LNCAP (cell line): ENCODE data around the gene MYO1E.

ENCODE experiments used
- TF ChIP-seq, protein P1 (sequence below): fragments of 450-650 bp; IDR thresholded peaks from 2 replicates; pipeline ENCODE4 v1.5.1; 2017; ENCODE audit warnings: mild to moderate bottlenecking

The MYO1E gene

DNA sequence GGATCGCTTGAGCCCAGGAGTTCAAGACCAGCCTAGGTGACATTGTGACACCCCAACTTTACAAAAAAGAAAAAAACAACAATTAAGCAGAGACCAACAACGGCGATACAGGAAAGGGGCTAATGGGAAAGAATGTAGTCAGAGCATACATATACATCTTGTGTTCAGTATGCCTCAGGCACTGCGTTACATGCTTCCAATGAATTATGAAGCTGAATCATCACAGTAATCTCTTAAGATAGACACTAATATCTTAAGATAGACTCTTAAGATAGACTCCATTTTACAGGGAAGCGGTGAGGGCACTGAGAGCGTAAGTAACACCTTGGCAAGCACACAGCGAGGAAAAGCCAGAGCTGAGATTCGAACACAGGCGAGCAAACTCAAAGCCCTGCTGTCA, 172.1 kb downstream of the MYO1E start:
- TF ChIP-seq, protein P1, sequence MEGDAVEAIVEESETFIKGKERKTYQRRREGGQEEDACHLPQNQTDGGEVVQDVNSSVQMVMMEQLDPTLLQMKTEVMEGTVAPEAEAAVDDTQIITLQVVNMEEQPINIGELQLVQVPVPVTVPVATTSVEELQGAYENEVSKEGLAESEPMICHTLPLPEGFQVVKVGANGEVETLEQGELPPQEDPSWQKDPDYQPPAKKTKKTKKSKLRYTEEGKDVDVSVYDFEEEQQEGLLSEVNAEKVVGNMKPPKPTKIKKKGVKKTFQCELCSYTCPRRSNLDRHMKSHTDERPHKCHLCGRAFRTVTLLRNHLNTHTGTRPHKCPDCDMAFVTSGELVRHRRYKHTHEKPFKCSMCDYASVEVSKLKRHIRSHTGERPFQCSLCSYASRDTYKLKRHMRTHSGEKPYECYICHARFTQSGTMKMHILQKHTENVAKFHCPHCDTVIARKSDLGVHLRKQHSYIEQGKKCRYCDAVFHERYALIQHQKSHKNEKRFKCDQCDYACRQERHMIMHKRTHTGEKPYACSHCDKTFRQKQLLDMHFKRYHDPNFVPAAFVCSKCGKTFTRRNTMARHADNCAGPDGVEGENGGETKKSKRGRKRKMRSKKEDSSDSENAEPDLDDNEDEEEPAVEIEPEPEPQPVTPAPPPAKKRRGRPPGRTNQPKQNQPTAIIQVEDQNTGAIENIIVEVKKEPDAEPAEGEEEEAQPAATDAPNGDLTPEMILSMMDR: no peak

DNA sequence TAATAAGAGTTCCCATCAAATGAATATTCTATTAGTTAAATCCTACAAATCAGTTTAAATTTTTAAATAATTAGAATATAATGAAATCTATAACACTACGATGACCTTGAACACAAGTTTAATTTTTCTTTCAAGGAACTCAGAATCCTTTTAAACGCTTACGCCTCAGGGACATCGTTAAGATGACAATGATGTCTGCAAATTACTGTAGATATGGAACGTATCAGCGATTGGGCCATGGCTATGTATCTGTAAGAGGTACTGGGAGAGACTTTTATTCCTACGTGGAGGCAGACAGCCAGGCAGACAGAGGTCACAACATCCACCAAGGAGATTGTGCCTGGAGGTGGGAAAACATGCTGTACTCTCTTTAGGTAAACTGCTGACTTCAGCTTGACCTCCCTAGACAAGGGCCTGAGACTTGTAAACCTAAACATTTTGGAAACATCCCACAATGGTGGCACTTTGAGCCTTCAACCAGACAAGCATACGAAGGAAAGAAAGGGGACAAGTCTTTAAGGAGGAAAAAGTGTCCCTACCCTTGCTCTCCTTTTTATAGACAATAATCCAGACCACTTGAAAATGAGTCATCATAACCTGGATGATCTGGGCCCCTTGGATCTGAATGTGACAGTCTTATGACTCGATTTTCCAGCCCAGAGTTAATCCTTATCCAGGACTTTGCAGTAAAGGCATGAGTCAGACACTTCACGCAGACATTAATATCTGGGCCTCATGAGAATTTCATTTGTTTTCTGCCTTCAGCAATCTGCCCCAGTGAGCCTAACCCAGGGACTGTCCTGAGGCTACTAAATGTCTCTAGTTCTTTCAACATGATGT, 172.8 kb downstream of the MYO1E start:
- TF ChIP-seq, protein P1: no peak

DNA sequence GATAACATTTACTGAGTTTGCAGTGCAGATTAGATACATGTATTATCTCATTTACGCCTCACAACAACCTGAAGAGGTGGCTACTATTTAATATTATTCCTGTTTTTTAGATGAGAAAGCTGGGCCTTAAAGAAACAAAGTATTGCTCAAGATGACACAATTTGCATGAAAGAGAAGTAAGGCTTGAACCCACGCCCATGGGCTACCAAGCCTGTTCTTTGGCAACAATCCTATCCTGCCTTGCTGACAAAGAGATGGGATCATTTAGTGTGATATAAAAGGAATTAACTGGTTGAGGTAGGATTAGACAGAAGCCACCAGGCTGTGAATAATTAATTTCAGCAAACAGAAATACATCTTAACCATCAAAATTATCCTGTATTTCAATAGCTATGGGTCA, 175.2 kb downstream of the MYO1E start:
- TF ChIP-seq, protein P1: no peak

DNA sequence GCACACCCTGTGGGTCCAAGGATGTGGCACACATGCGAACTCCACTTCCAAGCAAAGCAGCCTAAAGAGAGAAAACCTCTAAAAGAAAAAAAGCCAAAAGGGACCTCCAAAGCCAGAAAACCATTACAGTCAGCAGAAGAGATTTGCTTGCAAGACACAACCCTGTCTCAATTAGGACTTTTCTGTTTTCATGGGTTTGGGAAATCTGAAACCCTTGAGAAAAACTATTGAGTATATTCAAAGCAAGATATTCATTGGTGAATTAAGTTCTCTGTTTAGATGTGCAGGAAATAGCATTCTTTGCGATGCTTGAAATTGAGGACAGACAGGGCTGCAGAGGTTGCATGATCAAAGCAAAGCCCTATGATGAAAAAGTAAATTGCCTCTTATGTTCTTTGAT, 176.3 kb downstream of the MYO1E start:
- TF ChIP-seq, protein P1: no peak

DNA sequence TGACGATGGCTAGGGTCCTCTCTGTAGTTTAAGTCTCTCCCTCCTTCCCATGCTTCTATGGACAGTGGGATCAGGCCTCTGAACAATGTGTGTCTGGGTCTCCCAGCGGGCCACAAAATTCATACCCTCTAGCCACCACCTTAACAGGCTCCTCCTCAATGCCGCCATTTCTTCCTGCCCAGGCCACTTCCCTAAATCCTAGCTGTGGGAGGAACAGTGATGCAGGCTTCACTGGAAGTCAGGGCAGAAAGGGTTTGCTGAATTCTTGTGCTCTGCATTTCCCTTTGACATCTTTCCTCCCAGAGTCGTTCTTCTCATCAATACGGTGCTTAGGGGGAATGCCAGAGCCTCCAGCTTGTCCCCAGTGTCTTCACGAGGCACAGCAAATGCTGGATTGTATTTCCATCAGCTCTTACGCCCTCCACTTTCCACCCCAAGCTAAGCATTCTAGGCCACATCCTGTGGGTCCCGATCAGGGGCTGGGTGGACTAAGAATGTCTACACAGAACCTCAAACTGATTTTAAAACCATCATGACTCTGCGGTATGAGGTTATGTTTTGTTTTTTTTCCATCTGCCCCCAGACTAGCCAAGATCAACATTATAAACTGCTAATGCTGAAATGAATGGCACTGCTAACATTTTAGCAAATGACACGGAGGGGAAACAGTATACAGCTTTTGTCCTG, 177.9 kb downstream of the MYO1E start:
- TF ChIP-seq, protein P1: no peak

DNA sequence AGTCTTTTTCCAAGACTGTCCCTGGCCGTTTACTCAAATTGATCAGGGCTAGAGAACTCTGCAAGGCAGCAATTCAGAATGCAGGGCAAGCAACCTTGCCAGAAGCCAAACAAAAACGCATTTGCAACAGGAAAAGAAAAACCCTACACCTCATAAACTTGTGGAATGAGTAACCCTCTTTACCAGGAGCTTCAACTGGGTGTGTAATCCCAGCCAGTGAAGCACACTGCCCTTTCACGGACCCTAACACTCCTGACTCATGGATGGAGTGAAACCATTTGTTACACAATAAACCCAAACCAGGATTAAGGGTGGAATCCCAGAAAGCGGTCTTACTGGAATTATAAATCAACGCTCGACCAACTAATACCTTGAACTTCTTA, 180.8 kb downstream of the MYO1E start:
- TF ChIP-seq, protein P1: no peak

DNA sequence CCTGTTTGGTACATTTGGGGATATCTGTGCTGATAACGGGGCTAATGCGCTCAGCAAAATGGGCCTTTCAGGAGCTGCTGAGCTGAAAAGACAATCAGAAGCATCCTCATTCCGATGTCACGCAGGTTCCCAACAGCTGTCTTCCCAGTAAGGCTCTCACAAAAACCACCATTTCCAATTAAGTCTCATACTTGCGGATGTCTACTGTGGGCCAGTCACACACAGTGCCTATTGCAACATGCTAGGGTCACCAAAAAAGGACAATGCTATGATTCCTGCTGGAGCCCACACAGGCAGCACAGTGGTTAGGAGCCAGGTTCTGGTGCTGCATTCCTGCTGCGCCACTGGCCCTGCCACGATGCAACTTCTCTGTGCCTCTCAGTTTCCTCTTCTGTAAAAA, 182.4 kb downstream of the MYO1E start:
- TF ChIP-seq, protein P1: no peak
